Breast epithelium (tissue), 4 donors: ENCODE results near the gene LRRC36. TPM values are rescaled to one million over a fixed set of nuclear protein-coding genes. Genes with fewer than 3 reads are reported as not detected.

Experiments used
- DNase-seq, 2 donors: peaks; one replicate each; pipeline ENCODE4 v3.0.0-alpha.2; 2019; ENCODE audit warnings: low spot score in 2 of 2
- H3K27ac ChIP-seq, 2 donors: fragments of 200-600 bp; sonication (generic) in 1 of 2; one replicate each; pipeline ENCODE4 v1.5.1; 2016 to 2019; ENCODE audit warnings: mild to moderate bottlenecking in 1 of 2
- H3K27me3 ChIP-seq, 2 donors: fragments of 200-600 bp; sonication (generic) in 1 of 2; one replicate each; pipeline versions ENCODE4 v1.5.1 to v1.6.0; 2017 to 2019; ENCODE audit warnings: control low read depth in 1 of 2, mild to moderate bottlenecking in 1 of 2
- H3K36me3 ChIP-seq: fragments of 200-600 bp; one replicate; pipeline ENCODE4 v1.5.1; 2019
- H3K4me1 ChIP-seq, 2 donors: fragments of 200-600 bp; sonication (generic); one replicate each; pipeline ENCODE4 v1.5.1; 2016 to 2019; ENCODE audit warnings: control low read depth in 1 of 2
- H3K4me3 ChIP-seq, 3 donors: fragments of 200-600 bp; sonication (generic); 1 replicate in 2 of 3; 2 replicates in 1 of 3; pipeline ENCODE4 v1.5.1; 2016 to 2019; ENCODE audit warnings: mild to moderate bottlenecking in 3 of 3, moderate library complexity in 2 of 3
- H3K9me3 ChIP-seq, 2 donors: fragments of 200-600 bp; sonication (generic) in 1 of 2; one replicate each; pipeline ENCODE4 v1.5.1; 2016 to 2019; ENCODE audit warnings: control low read depth in 1 of 2
- CTCF ChIP-seq, 3 donors: fragments of 450-650 bp; IDR thresholded peaks; one replicate each; pipeline ENCODE4 v1.5.1; 2016 to 2017; ENCODE audit warnings: antibody characterized with exemption in 3 of 3, mild to moderate bottlenecking in 3 of 3, moderate library complexity in 3 of 3
- POLR2A ChIP-seq: fragments of 450-650 bp; IDR thresholded peaks from one replicate; pipeline ENCODE4 v1.6.1; 2016; ENCODE audit warnings: antibody characterized with exemption, mild to moderate bottlenecking, moderate library complexity
- POLR2AphosphoS5 ChIP-seq, 3 donors: sonication (generic); formaldehyde crosslinking; IDR thresholded peaks; one replicate each; pipeline ENCODE4 v1.6.1; 2017; ENCODE audit warnings: antibody characterized with exemption in 3 of 3
- intact Hi-C: fragments of 100-400 bp; cut with DNase I; formaldehyde crosslinking; loops from one replicate; pipeline ENCODE4 v1.15.1; 2023; ENCODE audit warnings: low total_unique reads
- total RNA-seq, 3 donors: library from RNA; depleted of rRNA; stranded (reverse); fragments of >200 nt; gene quantifications; one replicate each; pipeline ENCODE4 v1.1.0, GENCODE V29; 2016

The LRRC36 gene
- total RNA-seq, 3 donors from 2014 or later, result 0.16 to 3.3 (median 0.59) TPM

GRCh38 chr16:67417333-67418061 lies 90.9 kb downstream of the LRRC36 start:
- TF ChIP-seq POLR2AphosphoS5 (IDR thresholded peaks at IDR 0.05) (no peak), POLR2A (no peak), CTCF (IDR thresholded peaks at IDR 0.05) (no peak)
- no peak for DNase-seq
- Histone ChIP-seq H3K4me3 (no peak overlapping the region), H3K27ac (peak overlapping the region in 1 of 2 donors; percentile 32), H3K9me3 (no peaks in the 10 kb centered on the region), H3K27me3 (no peaks in the 10 kb centered on the region), H3K36me3 (no peaks in the 10 kb centered on the region), H3K4me1 (no peaks in the 10 kb centered on the region)
- intact Hi-C loops, result loop anchor here (10.0 kb wide), 1 partner anchor 243 kb away; the partner anchor contains the start of gene NOL3

- intact Hi-C loops, result loop anchor here (10.0 kb wide), 1 partner anchor 245 kb away; the partner anchor contains the start of gene NOL3
- TF ChIP-seq CTCF (IDR thresholded peaks at IDR 0.05), result no peak
- no peak for TF ChIP-seq POLR2A
- no peak for TF ChIP-seq POLR2AphosphoS5 (IDR thresholded peaks at IDR 0.05)
- DNase-seq, result no peak
- no peaks in the 10 kb centered on the region for H3K36me3 ChIP-seq
- no peak overlapping the region for H3K4me3 ChIP-seq
- H3K4me1 ChIP-seq, result no peaks in the 10 kb centered on the region
- no peaks in the 10 kb centered on the region for H3K27me3 ChIP-seq
- no peaks in the 10 kb centered on the region for H3K9me3 ChIP-seq
- H3K27ac ChIP-seq, result no peak overlapping the region
These were observed 92.9 kb downstream of the LRRC36 start for GRCh38 chr16:67419502-67419901.

GRCh38 chr16:67419931-67420330 lies 93.3 kb downstream of the LRRC36 start:
- Histone ChIP-seq H3K27me3 (no peaks in the 10 kb centered on the region), H3K4me1 (no peaks in the 10 kb centered on the region), H3K9me3 (no peaks in the 10 kb centered on the region), H3K36me3 (no peaks in the 10 kb centered on the region), H3K27ac (no peak overlapping the region), H3K4me3 (no peak overlapping the region)
- intact Hi-C loops, result loop anchor here (10.0 kb wide), 1 partner anchor 245 kb away; the partner anchor contains the start of gene NOL3
- DNase-seq, result no peak
- TF ChIP-seq POLR2A (no peak), POLR2AphosphoS5 (IDR thresholded peaks at IDR 0.05) (no peak), CTCF (IDR thresholded peaks at IDR 0.05) (no peak)

GRCh38 chr16:67421030-67421429 lies 94.4 kb downstream of the LRRC36 start:
- intact Hi-C loops, result loop anchor here (1.0 kb wide), 1 partner anchor 27 kb away; no protein-coding TSS in a partner anchor
- Histone ChIP-seq H3K27ac (peak overlapping the region; percentile 32 to 54), H3K9me3 (no peaks in the 10 kb centered on the region), H3K36me3 (no peaks in the 10 kb centered on the region), H3K4me1 (no peaks in the 10 kb centered on the region), H3K4me3 (no peak overlapping the region), H3K27me3 (no peaks in the 10 kb centered on the region)
- TF ChIP-seq POLR2AphosphoS5 (IDR thresholded peaks at IDR 0.05) (no peak), POLR2A (no peak), CTCF (IDR thresholded peaks at IDR 0.05) (no peak)
- no peak for DNase-seq

- H3K36me3 ChIP-seq, result no peaks in the 10 kb centered on the region
These were observed 96.4 kb downstream of the LRRC36 start for GRCh38 chr16:67423015-67423414.

More at GRCh38 chr16:67423015-67423414, 96.4 kb downstream of the LRRC36 start:
- Histone ChIP-seq H3K27ac (no peak overlapping the region), H3K9me3 (no peaks in the 10 kb centered on the region), H3K4me1 (peaks cover 3 to 5% of the 10 kb centered on the region in 2 donors), H3K27me3 (no peaks in the 10 kb centered on the region), H3K4me3 (no peak overlapping the region)
- TF ChIP-seq CTCF (IDR thresholded peaks at IDR 0.05), result no peak
- no peak for TF ChIP-seq POLR2A
- TF ChIP-seq POLR2AphosphoS5 (IDR thresholded peaks at IDR 0.05), result no peak
- DNase-seq, result no peak
- intact Hi-C loops, result no loop called here
